Activated CD4-positive, alpha-beta T cell treated with anti-CD3 and anti-CD28 coated beads, Interleukin-2, Interleukin-4, amounts not matched to agents 100 ng/mL and 50 ng/mL, durations not matched to agents 16 hours and 8 hours (primary cell): Measurements from ENCODE around the gene REXO1.
"Not testable (repeated sequence)": the region's sequence is repeated elsewhere in the genome, so short reads cannot be mapped to it uniquely, and the experiment has no call there.

Source experiments
- DNase-seq: peaks from one replicate; pipeline ENCODE4 v3.0.0-alpha.2; 2020; ENCODE audit warnings: low spot score

The REXO1 gene

GRCh38 chr19:1875646-1876495 lies 27.6 kb upstream of the REXO1 start:
- peak; percentile 91 for DNase-seq

GRCh38 chr19:1875265-1875645 lies 27.0 kb upstream of the REXO1 start:
- not testable (repeated sequence) for DNase-seq

GRCh38 chr19:1874554-1875185 lies 26.4 kb upstream of the REXO1 start:
- no peak for DNase-seq

GRCh38 chr19:1873524-1874473 lies 25.5 kb upstream of the REXO1 start:
- no peak for DNase-seq

GRCh38 chr19:1872807-1873523 lies 24.7 kb upstream of the REXO1 start:
- no peak for DNase-seq

- DNase-seq = no peak
These were observed 23.3 kb upstream of the REXO1 start for GRCh38 chr19:1871630-1872029.

- DNase-seq = no peak
These were observed 22.9 kb upstream of the REXO1 start for GRCh38 chr19:1871140-1871597.

- DNase-seq = no peak
These were observed 20.7 kb upstream of the REXO1 start for GRCh38 chr19:1868971-1869370.

GRCh38 chr19:1867349-1867724 lies 19.1 kb upstream of the REXO1 start:
- DNase-seq = no peak

GRCh38 chr19:1866693-1867348 lies 18.5 kb upstream of the REXO1 start:
- DNase-seq = no peak

GRCh38 chr19:1865172-1866010 lies 17.1 kb upstream of the REXO1 start:
- DNase-seq = no peak

GRCh38 chr19:1864480-1865171 lies 16.3 kb upstream of the REXO1 start:
- peak; percentile 68 for DNase-seq

- DNase-seq = peak; percentile 94
These were observed 15.6 kb upstream of the REXO1 start for GRCh38 chr19:1863638-1864479.

GRCh38 chr19:1863328-1863637 lies 15.0 kb upstream of the REXO1 start, which contains the start of gene KLF16:
Gene KLF16 (minus strand): TSS chr19:1863579. CDS start chr19:1863497, 82 bp downstream.
- no peak for DNase-seq

GRCh38 chr19:1862424-1863327 lies 14.4 kb upstream of the REXO1 start:
- no peak for DNase-seq

GRCh38 chr19:1862068-1862423 lies 13.8 kb upstream of the REXO1 start:
- no peak for DNase-seq

- DNase-seq = no peak
These were observed 13.3 kb upstream of the REXO1 start for GRCh38 chr19:1861599-1862031.
